HG03095 (cell line): Measurements from ENCODE around the gene CIROP.
A peak's percentile ranks its signal among the peaks of the same experiment; 100 is the strongest.

ENCODE experiments used
- ATAC-seq: cut with Tn5 transposase; IDR thresholded peaks from one replicate; pipeline ENCODE4 v1.9.1; 2021; ENCODE audit warnings: moderate library complexity; ENCODE audit not compliant: unreplicated experiment

The CIROP gene

GRCh38 chr14:23067847-23068788 lies 36.7 kb downstream of the CIROP start:
- no peak for ATAC-seq

- ATAC-seq: no peak
These were observed 37.7 kb downstream of the CIROP start for GRCh38 chr14:23066855-23067744.

DNA sequence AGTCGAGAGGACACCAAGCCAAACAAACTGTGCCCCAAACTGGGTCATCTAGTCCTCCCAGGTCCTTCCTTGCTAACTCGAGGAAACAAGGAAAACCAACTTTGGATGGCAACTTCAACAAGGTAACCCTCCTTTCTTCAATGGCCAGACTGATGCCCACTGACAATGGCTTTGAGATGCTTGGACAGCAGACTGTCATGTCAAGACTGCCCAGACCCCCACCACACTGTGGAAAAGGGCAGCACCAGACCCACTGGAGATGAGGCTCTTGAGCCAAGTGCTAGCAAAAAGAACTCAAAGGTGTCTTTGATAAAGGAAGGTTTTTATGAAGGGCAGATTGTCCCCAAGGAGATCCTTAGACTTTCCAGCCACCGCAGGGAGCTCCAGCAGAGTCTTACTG lies 38.4 kb downstream of the CIROP start:
- ATAC-seq: no peak

- no peak for ATAC-seq
These were observed 41.2 kb downstream of the CIROP start for GRCh38 chr14:23063601-23064000.

DNA sequence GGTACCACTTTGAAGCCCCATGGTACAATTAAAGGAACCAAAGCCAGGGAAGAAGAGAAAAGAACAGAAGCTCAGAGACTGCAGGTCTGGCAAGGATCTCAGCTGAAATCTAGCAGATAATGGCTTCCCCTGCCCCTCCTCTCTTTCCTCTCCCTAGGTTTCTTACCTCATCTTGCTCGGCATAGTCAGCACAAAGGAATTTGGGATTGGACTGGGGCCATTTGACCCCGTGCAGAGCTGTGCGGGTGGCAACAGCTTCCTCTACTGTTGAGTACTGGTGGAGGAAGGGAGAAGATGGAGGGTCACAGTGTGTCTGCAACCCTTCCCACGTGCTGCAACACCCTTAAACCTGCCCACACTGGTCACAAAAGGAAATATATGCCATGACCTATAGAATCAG lies 42.8 kb downstream of the CIROP start:
- ATAC-seq: no peak

DNA sequence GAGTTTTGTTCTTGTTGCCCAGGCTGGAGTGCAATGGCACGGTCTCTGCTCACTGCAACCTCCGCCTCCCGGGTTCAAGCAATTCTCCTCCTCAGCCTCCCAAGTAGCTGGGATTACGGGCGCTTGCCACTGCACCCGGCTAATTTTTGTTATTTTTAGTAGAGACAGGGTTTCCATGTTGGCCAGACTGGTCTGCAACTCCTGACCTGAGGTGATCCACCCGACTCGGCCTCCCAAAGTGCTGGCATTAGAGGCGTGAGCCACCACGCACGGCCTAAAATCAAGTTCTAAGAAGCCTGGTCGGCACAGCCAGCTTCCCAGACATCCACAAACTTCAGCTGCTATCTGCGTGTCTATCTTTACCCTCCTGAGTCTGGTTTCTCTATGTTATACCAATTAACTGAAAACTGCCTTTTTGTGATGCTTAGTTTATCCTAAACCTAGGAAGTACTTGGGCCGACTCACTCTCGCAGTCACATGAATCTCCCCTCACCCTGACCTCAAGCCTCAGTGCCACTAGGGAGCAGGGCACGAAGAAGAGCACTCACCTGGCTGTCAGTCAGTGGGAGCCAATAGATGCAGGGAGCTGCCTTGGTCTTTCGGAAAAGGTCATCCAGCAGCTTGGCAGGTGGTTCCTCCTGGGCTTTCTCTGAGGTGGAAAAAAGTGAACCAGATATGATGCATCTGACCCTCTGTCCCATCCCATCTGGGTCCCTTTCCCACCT lies 44.1 kb downstream of the CIROP start:
- no peak for ATAC-seq

DNA sequence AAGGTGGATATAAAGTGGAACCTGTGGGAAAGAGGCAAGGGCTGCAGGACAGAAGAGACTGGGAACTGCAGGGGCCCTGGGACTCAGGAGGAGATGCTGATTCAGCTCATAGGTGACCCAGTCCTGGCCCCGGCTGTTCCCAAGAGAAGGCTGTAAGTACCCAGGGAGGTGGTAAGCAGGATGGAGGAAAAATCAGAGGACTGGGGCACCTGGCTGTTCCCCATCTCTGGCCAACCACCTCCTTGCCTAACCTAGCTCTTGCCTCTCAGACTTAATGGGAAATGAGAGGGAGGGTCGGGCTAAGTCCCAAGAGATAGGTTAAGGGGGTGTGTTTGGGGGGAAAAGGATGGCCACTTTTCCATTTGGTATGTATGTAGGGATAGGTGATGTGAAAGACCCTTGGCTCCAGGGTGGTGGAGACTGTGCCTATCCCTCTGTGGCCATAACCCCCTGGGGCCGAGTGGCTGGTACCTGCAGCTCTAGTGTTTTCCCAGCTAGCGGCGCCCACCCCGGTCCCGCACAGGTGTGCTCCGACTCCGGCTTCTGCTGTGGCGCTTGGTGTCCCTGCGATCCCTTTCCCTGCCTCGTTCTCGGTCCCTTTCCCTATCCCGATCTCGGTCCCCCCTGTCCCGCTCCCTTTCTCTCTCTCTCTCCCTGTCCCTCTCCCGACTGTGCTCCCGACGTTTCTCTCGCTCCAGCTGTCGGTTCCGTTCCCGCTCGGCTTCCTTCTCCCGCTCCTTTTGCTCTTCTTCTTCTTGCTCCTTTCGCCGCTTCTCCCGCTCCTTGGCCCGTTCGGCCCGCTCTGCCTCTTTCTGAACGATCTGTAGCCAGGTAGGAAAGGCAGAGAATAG lies 45.9 kb downstream of the CIROP start:
- no peak for ATAC-seq

GRCh38 chr14:23057757-23058653 lies 46.8 kb downstream of the CIROP start:
- ATAC-seq: peak; percentile 57

- peak; percentile 54 for ATAC-seq
These were observed 47.6 kb downstream of the CIROP start, which contains the start of gene CDH24 for GRCh38 chr14:23056956-23057756. Gene CDH24 (minus strand): TSS chr14:23057520. CDS start chr14:23055733, 1,787 bp downstream.

- ATAC-seq: peak; percentile 46
These were observed 48.4 kb downstream of the CIROP start for GRCh38 chr14:23056145-23056955.

- no peak for ATAC-seq
These were observed 49.1 kb downstream of the CIROP start for GRCh38 chr14:23055621-23056144.

DNA sequence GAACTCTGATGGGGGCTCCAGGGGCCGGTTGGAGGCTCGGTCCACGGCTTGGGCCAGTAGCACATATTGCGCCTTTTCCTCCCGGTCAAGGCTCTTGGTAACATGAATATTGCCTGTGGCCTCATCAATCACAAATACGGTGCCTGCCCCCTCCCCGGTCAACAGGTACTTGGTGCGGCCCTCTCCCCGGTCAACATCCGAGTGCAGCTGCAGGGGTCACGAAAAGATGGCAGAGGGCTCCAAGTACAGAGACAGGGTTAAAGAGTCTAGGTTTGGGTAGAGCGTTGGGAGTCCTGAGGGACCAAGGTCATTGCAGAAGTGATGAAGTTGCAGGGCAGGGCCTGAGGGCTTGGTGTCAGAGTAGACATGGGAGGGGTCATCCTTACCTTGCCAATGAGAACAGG lies 49.6 kb downstream of the CIROP start:
- ATAC-seq: no peak

DNA sequence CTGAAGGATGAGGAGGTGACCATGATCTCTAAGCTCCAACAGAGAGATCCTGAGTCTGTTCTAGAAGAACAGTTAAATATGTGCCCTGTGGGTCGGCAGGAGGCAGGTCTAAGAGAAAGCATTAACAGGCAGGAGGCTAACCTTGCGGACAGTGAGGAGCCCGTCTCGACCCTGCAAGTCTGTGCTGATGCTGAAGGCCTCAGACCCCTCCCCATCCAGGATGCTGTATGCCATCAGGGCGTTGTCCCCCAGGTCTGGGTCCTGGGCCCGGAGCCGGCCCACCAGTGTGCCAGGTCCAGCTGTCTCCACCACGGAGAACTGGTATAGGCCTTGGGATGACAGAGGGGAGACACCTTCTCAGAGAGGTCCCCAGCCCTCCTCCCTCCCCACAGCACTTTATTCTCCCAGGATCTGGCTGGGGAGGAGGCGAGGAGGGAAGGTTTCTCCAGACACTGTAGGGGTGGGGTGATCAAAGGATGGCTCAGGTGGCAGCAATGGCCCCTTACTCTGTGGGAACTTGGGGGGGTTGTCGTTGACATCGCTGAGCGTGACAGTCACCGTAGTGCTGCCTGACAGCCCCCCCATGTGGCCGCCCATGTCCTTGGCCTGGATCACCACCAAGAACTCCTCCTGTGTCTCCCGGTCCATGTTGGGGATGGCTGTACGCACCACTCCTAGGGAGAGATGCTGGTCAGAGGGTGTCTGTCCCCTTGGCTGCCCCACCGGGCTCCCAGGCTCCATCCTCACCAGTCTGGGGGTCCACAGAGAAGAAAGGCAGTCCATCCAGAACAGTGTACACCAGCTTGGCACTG lies 50.6 kb downstream of the CIROP start:
- ATAC-seq: no peak

DNA sequence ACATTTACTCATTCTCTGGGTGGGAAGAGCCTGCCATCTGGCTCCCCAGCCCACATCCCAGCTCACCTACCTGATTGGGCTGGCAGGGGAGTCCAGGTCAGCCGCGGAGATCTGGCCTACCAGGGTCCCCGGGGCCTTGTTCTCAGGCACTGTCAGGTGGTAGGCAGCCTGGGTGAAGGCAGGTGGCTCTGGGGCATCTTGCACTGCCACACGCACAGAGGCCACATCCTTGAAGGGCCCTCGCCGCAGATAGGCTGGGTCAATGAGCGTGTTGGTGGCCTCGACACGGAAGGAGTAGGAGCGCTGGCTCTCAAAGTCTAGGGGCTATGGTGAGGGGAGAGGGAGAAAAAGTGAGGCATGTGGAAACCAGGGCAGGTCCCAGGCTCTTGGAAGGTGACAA lies 51.4 kb downstream of the CIROP start:
- ATAC-seq: no peak

DNA sequence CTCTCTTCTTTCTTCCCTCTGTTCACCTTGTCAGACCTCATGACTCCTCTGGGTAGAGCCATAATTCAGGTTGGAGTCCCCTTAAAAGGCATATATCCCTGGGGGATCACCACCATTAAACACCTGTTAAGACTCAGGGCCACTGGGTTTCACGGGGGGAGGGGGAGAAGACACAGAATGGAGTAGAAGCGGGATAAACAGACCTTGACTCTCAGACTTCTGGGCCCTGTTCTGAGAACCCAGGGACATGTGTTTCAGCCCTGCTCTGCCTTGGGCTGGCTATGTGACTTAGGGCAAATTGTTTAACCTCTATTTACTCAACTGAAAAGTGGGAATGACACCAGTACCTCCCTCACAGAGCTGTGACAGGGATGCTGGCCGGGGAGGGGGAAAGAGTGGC lies 52.1 kb downstream of the CIROP start:
- no peak for ATAC-seq

DNA sequence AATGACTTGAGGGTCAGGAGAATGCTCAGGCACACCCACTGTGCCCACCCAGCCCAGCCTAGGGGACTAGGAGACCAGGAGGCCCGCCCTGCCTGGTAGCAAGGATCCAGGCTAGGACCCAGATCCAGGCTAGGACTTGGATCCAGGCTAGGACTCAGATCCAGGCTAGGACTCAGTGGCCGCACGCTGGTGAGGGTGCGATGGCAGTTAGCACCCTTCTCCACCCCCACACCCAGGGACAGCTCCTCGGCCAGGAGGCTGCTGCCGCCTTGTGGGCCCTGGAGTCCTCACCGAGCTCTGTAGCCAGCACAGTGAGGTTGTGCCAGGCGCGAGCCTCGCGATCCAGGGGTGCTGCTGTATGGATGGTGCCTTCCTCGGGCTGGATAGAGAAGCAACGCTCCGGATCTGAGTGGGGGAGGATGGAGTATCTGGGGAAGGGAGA lies 52.6 kb downstream of the CIROP start:
- no peak for ATAC-seq
